ENCODE data around the gene TCP1. TPM values are rescaled to one million over a fixed set of nuclear protein-coding genes. Genes with fewer than 3 reads are reported as not detected.

Gene TCP1
- total RNA-seq, 2 donors from 2014 or later, result 101 to 102 TPM

DNA sequence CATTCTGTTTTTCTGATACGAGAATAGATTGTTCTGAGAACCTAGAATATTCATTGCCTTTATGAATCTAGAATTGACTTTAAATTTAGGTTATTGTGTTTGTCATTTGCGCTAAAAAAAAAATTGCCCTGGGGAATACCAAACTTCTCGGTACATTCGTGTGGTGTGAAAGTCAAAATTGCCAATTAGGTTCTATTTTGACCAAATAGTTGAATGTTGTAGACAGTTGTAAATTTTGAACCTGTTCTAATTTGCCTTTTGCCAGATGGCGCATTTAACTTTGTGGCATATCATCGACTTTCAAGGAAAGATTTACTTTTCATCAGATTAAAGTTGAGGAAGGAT, 59.1 kb downstream of the TCP1 start:
- no peak for TF ChIP-seq CTCF (IDR thresholded peaks at IDR 0.05)
- DNase-seq (ENCODE audit: low spot score), result no peak
- Histone ChIP-seq H3K27ac (peak overlapping the region in 1 of 2 donors; percentile 97), H3K27me3 (no peaks in the 10 kb centered on the region), H3K4me1 (peaks cover 0 to 64% of the 10 kb centered on the region in 2 donors), H3K4me3 (no peak overlapping the region), H3K36me3 (no peaks in the 10 kb centered on the region), H3K9me3 (no peaks in the 10 kb centered on the region)

- no peak for TF ChIP-seq CTCF (IDR thresholded peaks at IDR 0.05)
- H3K27me3 ChIP-seq, result no peaks in the 10 kb centered on the region
- DNase-seq (ENCODE audit: low spot score), result no peak
- no peaks in the 10 kb centered on the region for H3K9me3 ChIP-seq
- no peaks in the 10 kb centered on the region for H3K36me3 ChIP-seq
- peaks cover 0 to 59% of the 10 kb centered on the region in 2 donors for H3K4me1 ChIP-seq
- H3K4me3 ChIP-seq, result no peak overlapping the region
- peak overlapping the region in 1 of 2 donors; percentile 97 for H3K27ac ChIP-seq
Observed at GRCh38 chr6:159729598-159730331, 59.6 kb downstream of the TCP1 start.

DNA sequence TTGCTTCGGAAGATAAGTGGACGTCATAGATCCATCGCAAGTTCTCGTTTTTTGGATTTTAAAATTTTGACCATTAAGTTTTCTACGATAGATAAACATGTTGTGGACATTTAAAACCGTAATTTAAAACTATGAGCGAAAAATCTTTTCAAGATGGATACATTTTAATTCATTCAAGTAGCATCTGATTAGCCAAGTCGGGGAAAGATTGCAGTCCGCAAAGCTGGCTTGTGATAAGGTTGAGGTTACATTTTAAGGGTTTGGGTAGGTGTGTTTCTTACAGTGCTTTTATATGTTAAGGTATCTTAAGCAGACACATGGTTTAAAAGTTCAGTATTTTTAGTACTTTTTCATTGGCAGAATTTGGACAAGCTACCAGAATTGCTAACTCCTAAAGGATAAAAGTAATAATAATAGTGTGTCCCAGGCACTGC, 60.9 kb downstream of the TCP1 start:
- Histone ChIP-seq H3K36me3 (no peaks in the 10 kb centered on the region), H3K27me3 (no peaks in the 10 kb centered on the region), H3K9me3 (no peaks in the 10 kb centered on the region), H3K4me3 (peak overlapping the region; percentile 59 to 87), H3K27ac (peak overlapping the region; percentile 97 to 100), H3K4me1 (peaks cover 0 to 58% of the 10 kb centered on the region in 2 donors)
- no peak for TF ChIP-seq CTCF (IDR thresholded peaks at IDR 0.05)
- no peak for DNase-seq (ENCODE audit: low spot score)

Other genes with a start within 250 kb of the TCP1 start
- 100 to 1,000 TPM; 243 to 555 TPM for gene SOD2, start 96.4 kb downstream of the TCP1 start, total RNA-seq
- gene WTAP, start 62.1 kb downstream of the TCP1 start, total RNA-seq, result 10 to 100 TPM; 43.4 to 45.3 TPM
- 1 to 10 TPM; 1.5 to 1.6 TPM for gene ACAT2, start 27.6 kb downstream of the TCP1 start, total RNA-seq
- gene MRPL18, start 865 bp upstream of the TCP1 start, total RNA-seq, result 10 to 100 TPM; 62.3 to 66.0 TPM
- gene PNLDC1, start 10.7 kb upstream of the TCP1 start, total RNA-seq, result under 1 TPM in 1 of 2 donors, not detected in 1; 0.33 TPM
- gene MAS1, start 101.4 kb upstream of the TCP1 start, total RNA-seq, result not detected
- 10 to 100 TPM; 47.9 to 48.9 TPM for gene IGF2R, start 179.5 kb upstream of the TCP1 start, total RNA-seq